GM23248 (cell line): ENCODE measurements around the gene PTGES3. TPM values are rescaled to one million over a fixed set of nuclear protein-coding genes. Genes with fewer than 3 reads are reported as not detected.

Source experiments
- DNase-seq: peaks from one replicate; pipeline ENCODE4 v3.0.0-alpha.2; 2015
- H2AFZ ChIP-seq: fragments of 200-600 bp; sonication (generic); 2 replicates; pipeline ENCODE4 v1.6.1; 2016; ENCODE audit warnings: antibody characterized with exemption
- H3F3A ChIP-seq: fragments of 200-600 bp; sonication (generic); 2 replicates; pipeline ENCODE4 v1.6.1; 2016; ENCODE audit warnings: mild to moderate bottlenecking, antibody characterized with exemption, mixed run types; ENCODE audit not compliant: insufficient read depth
- H3K27ac ChIP-seq: fragments of 200-600 bp; sonication (generic); 2 replicates; pipeline ENCODE4 v1.5.1; 2016; ENCODE audit warnings: mild to moderate bottlenecking
- H3K27me3 ChIP-seq: fragments of 200-600 bp; sonication (generic); replicated peaks from 2 replicates; pipeline ENCODE4 v1.6.1; 2016; ENCODE audit warnings: mild to moderate bottlenecking; ENCODE audit not compliant: insufficient read depth
- H3K36me3 ChIP-seq: fragments of 200-600 bp; sonication (generic); 2 replicates; pipeline ENCODE4 v1.6.1; 2016; ENCODE audit warnings: low read depth, mild to moderate bottlenecking
- H3K4me1 ChIP-seq: fragments of 200-600 bp; sonication (generic); 2 replicates; pipeline ENCODE4 v1.6.1; 2016; ENCODE audit warnings: mild to moderate bottlenecking; ENCODE audit not compliant: insufficient read depth
- H3K4me2 ChIP-seq: fragments of 200-600 bp; sonication (generic); one replicate; pipeline ENCODE4 v1.6.1; 2016; ENCODE audit warnings: mild to moderate bottlenecking; ENCODE audit not compliant: unreplicated experiment
- H3K4me3 ChIP-seq: fragments of 200-600 bp; sonication (generic); 2 replicates; pipeline ENCODE4 v1.5.1; 2016; ENCODE audit warnings: mild to moderate bottlenecking
- H3K79me2 ChIP-seq: fragments of 200-600 bp; sonication (generic); 2 replicates; pipeline ENCODE4 v1.6.1; 2016; ENCODE audit warnings: mild to moderate bottlenecking; ENCODE audit not compliant: insufficient read depth
- H3K9ac ChIP-seq: fragments of 200-600 bp; sonication (generic); 2 replicates; pipeline ENCODE4 v1.6.1; 2016; ENCODE audit warnings: mild to moderate bottlenecking
- H3K9me2 ChIP-seq: fragments of 200-600 bp; sonication (generic); 2 replicates; pipeline ENCODE4 v1.6.1; 2016; ENCODE audit warnings: mixed run types, mild to moderate bottlenecking, moderate library complexity; ENCODE audit not compliant: insufficient read depth
- H3K9me3 ChIP-seq: fragments of 200-600 bp; sonication (generic); one replicate; pipeline ENCODE4 v1.6.1; 2017; ENCODE audit warnings: low read depth
- H4K20me1 ChIP-seq: fragments of 200-600 bp; sonication (generic); 2 replicates; pipeline ENCODE4 v1.6.0; 2016; ENCODE audit not compliant: insufficient read depth
- EZH2 ChIP-seq: fragments of 200-600 bp; sonication (generic); IDR thresholded peaks from 2 replicates; pipeline ENCODE4 v1.6.1; 2018; ENCODE audit warnings: antibody characterized with exemption, mild to moderate bottlenecking; ENCODE audit not compliant: insufficient read depth, poor library complexity, severe bottlenecking
- EZH2phosphoT487 ChIP-seq: fragments of 200-600 bp; sonication (generic); IDR thresholded peaks from 2 replicates; pipeline ENCODE4 v1.6.1; 2018; ENCODE audit warnings: antibody characterized with exemption, moderate library complexity, mild to moderate bottlenecking, low read depth; ENCODE audit not compliant: insufficient read depth
- WGBS, 2 experiments: methylation state at CpG; one replicate each; pipeline ENCODE4 v1.1.6; 2015 to 2017; ENCODE audit warnings: low lambda C conversion rate in 2 of 2, low coverage in 1 of 2; ENCODE audit errors: missing lambda C conversion rate in 2 of 2; 5-methylcytosine and 5-hydroxymethylcytosine counted together
- in situ Hi-C: fragments of 300-500 bp; cut with MboI; formaldehyde crosslinking; loops from 2 replicates; pipeline ENCODE4 v1.15.0; 2020
- polyA plus RNA-seq: library from polyadenylated mRNA; unstranded; fragments of >200 nt; fragmentation: Nextera tagmentation; extraction: Ambion mirVana; gene quantifications from 2 replicates; pipeline ENCODE4 v1.2.1, GENCODE V29; 2016
- total RNA-seq: library from RNA; depleted of rRNA; stranded (reverse); fragments of >200 nt; shearing (Covaris generic); gene quantifications from 2 replicates; pipeline ENCODE4 v1.2.3, GENCODE V29; 2014

PTGES3 gene
- total and polyA plus RNA-seq, 2 experiments from 2014 or later: 79.9 to 237 TPM

DNA sequence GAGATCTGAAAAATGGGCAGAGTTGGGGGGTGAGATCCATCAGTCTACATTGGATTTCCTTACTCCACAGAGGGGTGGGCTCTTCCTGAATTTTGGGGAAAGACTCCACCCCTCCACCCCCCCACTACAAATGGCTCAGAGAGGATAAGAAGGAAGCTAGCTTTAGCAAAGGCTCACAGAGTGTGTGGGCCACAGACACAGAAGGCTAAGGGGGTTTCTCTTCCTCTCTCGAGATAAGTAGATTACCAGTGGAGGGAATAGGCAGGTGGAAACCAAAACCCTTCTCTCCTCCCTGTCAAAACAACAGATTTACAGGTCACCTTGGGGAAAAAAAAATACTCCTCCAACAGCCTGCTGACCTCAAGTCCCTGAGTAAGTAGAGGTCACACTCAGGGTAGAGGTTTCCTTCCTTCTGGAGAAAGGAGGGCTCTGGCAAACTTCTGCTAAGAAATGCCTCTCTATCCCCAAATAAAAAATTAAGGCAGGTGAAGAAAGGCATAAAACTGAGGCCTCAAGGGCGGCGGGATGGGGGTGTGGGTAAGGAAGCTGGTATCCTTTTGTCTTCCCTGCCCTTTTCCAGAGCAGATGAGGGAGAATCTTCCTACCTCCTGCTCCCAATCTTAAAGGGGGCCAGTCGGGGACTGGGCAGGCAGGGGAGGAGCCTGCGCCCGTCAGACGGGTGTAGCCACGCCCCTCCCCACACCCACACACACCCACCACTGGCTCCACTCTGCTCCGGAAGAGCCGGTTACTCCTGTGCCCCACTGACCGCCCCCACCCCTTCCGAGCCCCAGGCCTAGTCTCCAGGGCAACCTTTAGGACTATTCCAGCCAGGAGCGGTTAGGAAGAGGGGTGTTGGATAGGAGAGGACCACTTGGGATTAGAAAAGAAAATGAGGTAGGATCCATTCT is 56.0 kb downstream of the PTGES3 start:
- Histone ChIP-seq H3K27ac (peak overlapping the region; percentile 7; the same call in 1 of the 2 replicates), H3K9ac (0 out of 2 replicates have a peak overlapping the region, but pooled peaks have one; percentile 19), H3K79me2 (peaks cover 91% of the 10 kb centered on the region)

DNA sequence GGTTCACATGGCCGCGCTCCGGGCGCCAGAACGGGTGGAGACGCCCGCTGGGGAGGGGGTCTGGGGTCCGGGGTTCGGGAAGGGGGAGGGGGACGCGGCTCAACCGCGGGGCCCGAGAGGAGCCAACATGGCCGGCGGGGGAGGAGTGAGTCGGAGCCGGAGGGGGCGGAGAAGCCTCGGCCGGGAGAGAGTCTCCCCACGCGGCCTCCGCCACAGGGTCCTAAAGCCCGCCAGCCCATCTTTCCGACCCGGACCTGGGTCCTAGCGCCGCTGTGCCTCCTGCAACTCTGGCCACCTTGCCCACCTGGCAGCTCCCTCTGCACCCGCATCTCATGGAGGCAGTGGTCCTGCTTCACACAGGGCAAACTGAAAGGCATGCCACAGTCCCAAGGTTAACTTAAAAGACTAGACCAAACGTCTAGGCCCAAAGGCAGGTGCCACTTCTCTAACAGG is 57.9 kb downstream of the PTGES3 start, which contains the start of gene BAZ2A:
TSS of gene BAZ2A (minus strand) at position 147 of the 453 bp plus-strand sequence. CDS start 12,796 bp downstream, outside the sequence.
- peak; percentile 95 for DNase-seq
- Histone ChIP-seq H3K27me3 (no peaks in the 10 kb centered on the region), H3K4me1 (peaks cover 51% of the 10 kb centered on the region), H3F3A (peaks cover 46% of the 10 kb centered on the region), H3K4me3 (peak within 1 kb of the TSS; percentile 84), H4K20me1 (0 out of 2 replicates have a peak, but pooled peaks cover 5% of the 10 kb centered on the region), H3K9ac (peak within 1 kb of the TSS; percentile 93), H3K9me3 (no peaks in the 10 kb centered on the region), H3K4me2 (peak within 1 kb of the TSS; percentile 93), H2AFZ (peak within 1 kb of the TSS; percentile 61), H3K27ac (peak within 1 kb of the TSS; percentile 83), H3K79me2 (peaks cover 100% of the 10 kb centered on the region), H3K36me3 (peaks cover 13% of the 10 kb centered on the region), H3K9me2 (no peaks in the 10 kb centered on the region)
- 2 to 10% methylated on average over 13 to 29 of the region's 31 CpGs for WGBS, 2 experiments
- TF ChIP-seq EZH2: no peak
- TF ChIP-seq EZH2phosphoT487: no peak
- in situ Hi-C loops: no loop called here

More for the DNA sequence above, 56.0 kb downstream of the PTGES3 start:
- Histone ChIP-seq H4K20me1 (no peaks in the 10 kb centered on the region), H3K4me2 (peak overlapping the region; percentile 83), H3F3A (peaks cover 36% of the 10 kb centered on the region), H3K9me2 (no peaks in the 10 kb centered on the region), H3K27me3 (no peaks in the 10 kb centered on the region), H3K9me3 (no peaks in the 10 kb centered on the region), H2AFZ (no peak overlapping the region), H3K4me3 (peak overlapping the region; percentile 81), H3K4me1 (peaks cover 47% of the 10 kb centered on the region), H3K36me3 (no peaks in the 10 kb centered on the region)
- WGBS, 2 experiments: 4 to 10% methylated on average over 8 to 13 of the region's 13 CpGs
- in situ Hi-C loops: no loop called here
- TF ChIP-seq EZH2 (no peak), EZH2phosphoT487 (no peak)
- DNase-seq: peak; percentile 48

DNA sequence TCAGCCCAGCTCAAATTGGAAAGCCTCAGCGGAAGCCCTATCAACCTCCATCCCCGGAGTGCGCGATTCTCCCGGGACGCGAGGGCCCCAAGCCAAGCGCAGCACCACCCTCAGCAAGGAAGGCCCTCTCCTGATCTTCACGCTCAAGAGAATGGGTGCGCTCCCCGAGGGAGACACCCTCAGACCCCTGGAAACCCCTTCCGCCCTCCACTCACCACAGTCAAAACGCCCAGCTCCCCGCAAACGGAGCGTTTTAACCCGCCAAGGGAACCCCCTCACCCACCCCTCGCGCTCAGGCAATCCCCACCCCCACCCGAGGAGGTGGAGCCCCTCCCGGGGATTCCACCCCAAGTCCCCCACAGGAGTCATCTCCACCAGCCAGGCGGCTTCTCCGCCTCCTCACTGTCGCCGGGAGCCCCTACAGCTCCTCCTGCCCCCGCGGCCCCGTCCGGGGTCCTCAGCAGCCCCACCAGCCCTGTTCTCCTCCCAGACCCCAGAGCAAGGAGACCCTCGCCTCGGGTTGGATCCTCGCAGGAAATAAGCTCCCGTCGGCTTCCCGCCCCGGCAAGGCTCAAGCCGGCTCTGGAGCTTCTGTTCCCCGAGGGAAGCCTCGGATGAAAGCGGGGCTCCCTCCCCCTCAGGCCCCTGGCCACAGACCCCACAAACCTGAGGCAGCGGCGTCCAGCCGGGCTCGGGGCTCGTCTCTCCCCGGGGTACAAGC is 58.5 kb downstream of the PTGES3 start:
- Histone ChIP-seq H3F3A (peaks cover 48% of the 10 kb centered on the region), H3K4me1 (peaks cover 51% of the 10 kb centered on the region), H3K27ac (peak overlapping the region; percentile 83), H3K4me2 (peak overlapping the region; percentile 93), H3K36me3 (peaks cover 14% of the 10 kb centered on the region), H3K27me3 (no peaks in the 10 kb centered on the region), H3K9me2 (no peaks in the 10 kb centered on the region), H3K79me2 (peaks cover 100% of the 10 kb centered on the region), H3K9me3 (no peaks in the 10 kb centered on the region), H4K20me1 (0 out of 2 replicates have a peak, but pooled peaks cover 5% of the 10 kb centered on the region), H2AFZ (peak overlapping the region; percentile 61), H3K9ac (peak overlapping the region; percentile 93), H3K4me3 (peak overlapping the region; percentile 84)
- no peak for TF ChIP-seq EZH2phosphoT487
- TF ChIP-seq EZH2: no peak
- in situ Hi-C loops: no loop called here
- peak; percentile 66 for DNase-seq
- WGBS, 2 experiments: 0 to 1% methylated on average over 33 to 43 of the region's 46 CpGs
